Sciatic nerve (tissue), 2 donors: Measurements from ENCODE around the gene LBHD2. TPM values are rescaled to one million over a fixed set of nuclear protein-coding genes. Genes with fewer than 3 reads are reported as not detected.

Source experiments
- ATAC-seq: fragments of 200-7000 bp; cut with Tn5 transposase; one replicate; pipeline ENCODE4 v1.9.1; 2020; ENCODE audit warnings: mild to moderate bottlenecking, moderate library complexity
- DNase-seq: peaks from one replicate; pipeline ENCODE4 v3.0.0-alpha.2; 2020; ENCODE audit warnings: low spot score
- intact Hi-C: fragments of 100-400 bp; cut with DNase I; formaldehyde crosslinking; loops from one replicate; pipeline ENCODE4 v1.14.2; 2022
- total RNA-seq: library from RNA; stranded (reverse); fragmentation: NEBNext Ultra II Directional; extraction: Animal tissue kit (Norgen Biotek cat#: 25700); gene quantifications from one replicate; pipeline ENCODE4 v1.2.1, GENCODE V29; 2021
- donor health status: DM: no; HTN: no; CAD: no.
- donor health status: DM: no; HTN: no; CAD: no.

LBHD2 gene
- total RNA-seq, 1 donor from 2014 or later: not detected

- ATAC-seq (no peak), DNase-seq (no peak)
- intact Hi-C loops: no loop called here
Observed at GRCh38 chr14:103066399-103066798, 17.6 kb upstream of the LBHD2 start.

- ATAC-seq (peak; percentile 78), DNase-seq (no peak)
- intact Hi-C loops: no loop called here
Observed at GRCh38 chr14:103067231-103067954, 16.6 kb upstream of the LBHD2 start.

GRCh38 chr14:103068351-103069073 is 15.5 kb upstream of the LBHD2 start:
- ATAC-seq (peak; percentile 6), DNase-seq (peak; percentile 67)
- intact Hi-C loops: no loop called here

- intact Hi-C loops: no loop called here
- peak; percentile 47 for DNase-seq
Observed at GRCh38 chr14:103070263-103070885, 13.6 kb upstream of the LBHD2 start.

GRCh38 chr14:103070971-103071542 is 13.0 kb upstream of the LBHD2 start:
- intact Hi-C loops: no loop called here
- ATAC-seq (no peak), DNase-seq (peak; percentile 57)

More at GRCh38 chr14:103070263-103070885, 13.6 kb upstream of the LBHD2 start:
- no peak for ATAC-seq

- no peak for ATAC-seq
- DNase-seq: peak; percentile 46
- intact Hi-C loops: no loop called here
Observed at GRCh38 chr14:103071544-103072251, 12.3 kb upstream of the LBHD2 start.

- ATAC-seq: no peak
- no peak for DNase-seq
- intact Hi-C loops: no loop called here
Observed at GRCh38 chr14:103072595-103073366, 11.2 kb upstream of the LBHD2 start.

- ATAC-seq (no peak), DNase-seq (peak; percentile 55)
- intact Hi-C loops: no loop called here
Observed at GRCh38 chr14:103073367-103073875, 10.6 kb upstream of the LBHD2 start.

- intact Hi-C loops: no loop called here
- peak; percentile 51 for DNase-seq
- peak; percentile 2 for ATAC-seq
Observed at GRCh38 chr14:103073876-103074728, 9.9 kb upstream of the LBHD2 start.

GRCh38 chr14:103074729-103075367 is 9.2 kb upstream of the LBHD2 start:
- intact Hi-C loops: no loop called here
- peak; percentile 37 for ATAC-seq
- peak; percentile 83 for DNase-seq

GRCh38 chr14:103078420-103078749 is 5.6 kb upstream of the LBHD2 start:
- DNase-seq: peak; percentile 91
- intact Hi-C loops: no loop called here
- peak; percentile 61 for ATAC-seq

GRCh38 chr14:103078860-103079587 is 5.0 kb upstream of the LBHD2 start:
- intact Hi-C loops: no loop called here
- no peak for ATAC-seq
- no peak for DNase-seq

GRCh38 chr14:103081951-103082350 is 2.1 kb upstream of the LBHD2 start:
- intact Hi-C loops: no loop called here
- no peak for ATAC-seq
- DNase-seq: no peak

- no peak for DNase-seq
- ATAC-seq: no peak
- intact Hi-C loops: loop anchor here (5.0 kb wide), 1 partner anchor 207 kb away; no protein-coding TSS in a partner anchor
Observed at GRCh38 chr14:103085106-103086091, 1.4 kb downstream of the LBHD2 start.

GRCh38 chr14:103086771-103087342 is 2.8 kb downstream of the LBHD2 start:
- intact Hi-C loops: loop anchor here (5.0 kb wide), 1 partner anchor 205 kb away; no protein-coding TSS in a partner anchor
- no peak for ATAC-seq
- DNase-seq: no peak
